ENCODE measurements around the gene KCNA1. TPM values are rescaled to one million over a fixed set of nuclear protein-coding genes. Genes with fewer than 3 reads are reported as not detected.

KCNA1 gene
- total RNA-seq = under 1 TPM in 1 of 2 donors, not detected in 1; under 0.01 TPM

GRCh38 chr12:4909734-4910501, at the start of gene KCNA1:
Gene KCNA1, plus strand, starts transcription at chr12:4909905. Its CDS starts 1,474 bp downstream, at chr12:4911379.

Other genes with a start within 250 kb of the KCNA1 start
- gene GALNT8, start 189.5 kb upstream of the KCNA1 start, total RNA-seq = not detected
- gene KCNA5, start 134.0 kb downstream of the KCNA1 start, total RNA-seq = not detected